Brain microvascular endothelial cell (primary cell): Measurements from ENCODE around the gene GSDME.

Source experiments
- DNase-seq: peaks from one replicate; pipeline ENCODE4 v3.0.0-alpha.2; 2020
- H3K27ac ChIP-seq: fragments of 250-450 bp; sonication (Bioruptor Pico); 2 replicates; pipeline ENCODE4 v1.5.1; 2020; ENCODE audit warnings: mild to moderate bottlenecking, moderate library complexity
- H3K27me3 ChIP-seq: fragments of 250-450 bp; sonication (Bioruptor Pico); replicated peaks from 2 replicates; pipeline ENCODE4 v1.5.1; 2020; ENCODE audit warnings: mild to moderate bottlenecking
- H3K36me3 ChIP-seq: fragments of 250-450 bp; sonication (Bioruptor Pico); replicated peaks from 2 replicates; pipeline ENCODE4 v1.5.1; 2020; ENCODE audit warnings: mild to moderate bottlenecking
- H3K4me3 ChIP-seq: 2 replicates; pipeline ENCODE4 v1.5.1; 2011; ENCODE audit warnings: low read depth, mild to moderate bottlenecking, control low read depth, low read length, moderate library complexity
- in situ Hi-C: cut with HindIII; loops from 2 replicates; pipeline ENCODE4 v1.10.0; 2017; ENCODE audit warnings: low sequenced_read_pairs, low pct_ligation_motif_present
- TF ChIP-seq, protein P1 (sequence below): IDR thresholded peaks from 2 replicates; pipeline ENCODE4 v1.5.1; 2011; ENCODE audit warnings: low read depth, mild to moderate bottlenecking, moderate library complexity, low read length, control low read depth, inconsistent platforms; ENCODE audit errors: missing control alignments

The GSDME gene

DNA sequence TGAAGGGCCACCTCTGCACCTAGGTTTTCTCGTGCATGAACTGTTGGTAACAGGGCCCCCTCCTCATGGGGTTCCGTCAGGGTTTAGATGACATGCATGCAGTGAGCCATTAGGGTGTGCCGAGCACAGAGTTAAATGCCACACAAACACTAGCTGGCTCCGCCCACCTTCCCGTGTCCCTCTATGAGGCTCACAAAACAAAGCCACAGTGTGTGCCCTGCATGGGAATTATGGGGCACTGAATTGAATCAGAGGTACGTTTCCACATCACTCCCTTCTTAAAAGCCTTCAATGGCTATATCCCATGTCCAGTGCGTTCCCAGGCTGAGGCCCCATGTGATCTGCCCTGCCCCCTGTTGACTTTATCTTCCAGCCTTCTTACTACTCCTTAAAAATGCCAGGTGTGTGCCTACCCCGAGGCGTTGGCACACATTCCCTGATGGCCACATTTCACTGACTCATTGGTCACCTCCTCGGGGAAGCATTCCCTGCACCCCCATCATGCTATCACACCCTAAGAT is 35.7 kb downstream of the GSDME start:
- no peak overlapping the region for H3K27ac ChIP-seq
- TF ChIP-seq, protein P1, sequence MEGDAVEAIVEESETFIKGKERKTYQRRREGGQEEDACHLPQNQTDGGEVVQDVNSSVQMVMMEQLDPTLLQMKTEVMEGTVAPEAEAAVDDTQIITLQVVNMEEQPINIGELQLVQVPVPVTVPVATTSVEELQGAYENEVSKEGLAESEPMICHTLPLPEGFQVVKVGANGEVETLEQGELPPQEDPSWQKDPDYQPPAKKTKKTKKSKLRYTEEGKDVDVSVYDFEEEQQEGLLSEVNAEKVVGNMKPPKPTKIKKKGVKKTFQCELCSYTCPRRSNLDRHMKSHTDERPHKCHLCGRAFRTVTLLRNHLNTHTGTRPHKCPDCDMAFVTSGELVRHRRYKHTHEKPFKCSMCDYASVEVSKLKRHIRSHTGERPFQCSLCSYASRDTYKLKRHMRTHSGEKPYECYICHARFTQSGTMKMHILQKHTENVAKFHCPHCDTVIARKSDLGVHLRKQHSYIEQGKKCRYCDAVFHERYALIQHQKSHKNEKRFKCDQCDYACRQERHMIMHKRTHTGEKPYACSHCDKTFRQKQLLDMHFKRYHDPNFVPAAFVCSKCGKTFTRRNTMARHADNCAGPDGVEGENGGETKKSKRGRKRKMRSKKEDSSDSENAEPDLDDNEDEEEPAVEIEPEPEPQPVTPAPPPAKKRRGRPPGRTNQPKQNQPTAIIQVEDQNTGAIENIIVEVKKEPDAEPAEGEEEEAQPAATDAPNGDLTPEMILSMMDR: no peak
- H3K36me3 ChIP-seq: no peaks in the 10 kb centered on the region
- in situ Hi-C loops: no loop called here
- H3K4me3 ChIP-seq: no peak overlapping the region
- H3K27me3 ChIP-seq: no peaks in the 10 kb centered on the region
- no peak for DNase-seq

GRCh38 chr7:24720283-24720682 is 37.0 kb downstream of the GSDME start:
- Histone ChIP-seq H3K27me3 (no peaks in the 10 kb centered on the region), H3K36me3 (no peaks in the 10 kb centered on the region), H3K4me3 (no peak overlapping the region), H3K27ac (no peak overlapping the region)
- in situ Hi-C loops: no loop called here
- no peak for DNase-seq
- TF ChIP-seq, protein P1: no peak

- H3K27ac ChIP-seq: no peak overlapping the region
- DNase-seq: no peak
- no peaks in the 10 kb centered on the region for H3K27me3 ChIP-seq
- in situ Hi-C loops: no loop called here
- no peaks in the 10 kb centered on the region for H3K36me3 ChIP-seq
- H3K4me3 ChIP-seq: no peak overlapping the region
- TF ChIP-seq, protein P1: no peak
Observed at GRCh38 chr7:24718977-24719491, 38.2 kb downstream of the GSDME start.

- no peak overlapping the region for H3K4me3 ChIP-seq
- no peaks in the 10 kb centered on the region for H3K27me3 ChIP-seq
- no peaks in the 10 kb centered on the region for H3K36me3 ChIP-seq
- no peak overlapping the region for H3K27ac ChIP-seq
- in situ Hi-C loops: no loop called here
- TF ChIP-seq, protein P1: no peak
- DNase-seq: no peak
Observed at GRCh38 chr7:24718431-24718831, 38.8 kb downstream of the GSDME start.

- H3K4me3 ChIP-seq: no peak overlapping the region
- in situ Hi-C loops: no loop called here
- no peaks in the 10 kb centered on the region for H3K27me3 ChIP-seq
- no peaks in the 10 kb centered on the region for H3K36me3 ChIP-seq
- TF ChIP-seq, protein P1: no peak
- no peak for DNase-seq
- no peak overlapping the region for H3K27ac ChIP-seq
Observed at GRCh38 chr7:24717694-24718320, 39.5 kb downstream of the GSDME start.

- TF ChIP-seq, protein P1: no peak
- no peak overlapping the region for H3K4me3 ChIP-seq
- no peaks in the 10 kb centered on the region for H3K36me3 ChIP-seq
- H3K27ac ChIP-seq: no peak overlapping the region
- in situ Hi-C loops: no loop called here
- H3K27me3 ChIP-seq: no peaks in the 10 kb centered on the region
- no peak for DNase-seq
Observed at GRCh38 chr7:24717247-24717622, 40.0 kb downstream of the GSDME start.
